OCI-LY7 (cell line): ENCODE data around the gene C16orf92. TPM values are rescaled to one million over a fixed set of nuclear protein-coding genes. Genes with fewer than 3 reads are reported as not detected.
A peak's percentile ranks its signal among the peaks of the same experiment; 100 is the strongest.

ENCODE experiments used
- BruUV-seq: library from RNA; stranded (reverse); fragments of 400-500 nt; replicated peaks from 2 replicates; lab custom pipeline; 2021; lab: Mats Ljungman, UMichigan
- CTCF ChIA-PET: fragments of 300-600 bp; sonication (Branson Sonifier 250); formaldehyde crosslinking; loops from one replicate; lab custom pipeline; 2022; ENCODE audit warnings: antibody characterized with exemption; ENCODE audit not compliant: unreplicated experiment; lab: Charles Lee
- POLR2A ChIA-PET: fragments of 300-600 bp; sonication (Branson Sonifier 250); formaldehyde crosslinking; loops from one replicate; lab custom pipeline; 2022; ENCODE audit warnings: antibody characterized with exemption; lab: Charles Lee
- DNase-seq: peaks from one replicate; pipeline ENCODE4 v3.0.0-alpha.2; 2015; ENCODE audit warnings: low spot score
- H2AFZ ChIP-seq: fragments of 200-600 bp; sonication (generic), shearing (Covaris generic); 2 replicates; pipeline ENCODE4 v1.6.1; 2014; ENCODE audit warnings: mild to moderate bottlenecking, antibody characterized with exemption, low read length, moderate library complexity
- H3K27ac ChIP-seq: fragments of 200-600 bp; sonication (generic); 2 replicates; pipeline ENCODE4 v1.5.1; 2014; ENCODE audit warnings: mixed run types, low read depth, mild to moderate bottlenecking, moderate library complexity, low read length, inconsistent platforms; ENCODE audit not compliant: poor library complexity, severe bottlenecking
- H3K36me3 ChIP-seq: fragments of 200-600 bp; sonication (generic); 2 replicates; pipeline ENCODE4 v1.6.1; 2014; ENCODE audit warnings: mild to moderate bottlenecking, antibody characterized with exemption, low read length, moderate library complexity, mixed read lengths; ENCODE audit not compliant: insufficient read depth
- H3K4me1 ChIP-seq: fragments of 200-600 bp; sonication (generic); 2 replicates; pipeline ENCODE4 v1.5.1; 2014; ENCODE audit warnings: mild to moderate bottlenecking, low read length; ENCODE audit not compliant: insufficient read depth, poor library complexity, severe bottlenecking
- H3K4me2 ChIP-seq: fragments of 200-600 bp; sonication (generic); 2 replicates; pipeline ENCODE4 v1.6.1; 2014; ENCODE audit warnings: mild to moderate bottlenecking, low read length
- H3K4me3 ChIP-seq: fragments of 200-600 bp; sonication (generic); 2 replicates; pipeline ENCODE4 v1.5.1; 2014; ENCODE audit warnings: mild to moderate bottlenecking, low read depth, low read length; ENCODE audit not compliant: poor library complexity, severe bottlenecking
- H3K79me2 ChIP-seq: fragments of 200-600 bp; sonication (generic); 2 replicates; pipeline ENCODE4 v1.6.1; 2016; ENCODE audit warnings: low read depth, mild to moderate bottlenecking, low read length, moderate library complexity, mixed read lengths; ENCODE audit not compliant: insufficient read depth
- H3K9me2 ChIP-seq: fragments of 200-600 bp; sonication (generic); 2 replicates; pipeline ENCODE4 v1.6.1; 2016; ENCODE audit warnings: mild to moderate bottlenecking, low read length, mixed read lengths; ENCODE audit not compliant: insufficient read depth
- H3K9me3 ChIP-seq: fragments of 200-600 bp; sonication (generic); 2 replicates; pipeline ENCODE4 v1.6.1; 2014; ENCODE audit warnings: mild to moderate bottlenecking, mixed run types, low read length, mixed read lengths
- H4K20me1 ChIP-seq: fragments of 200-600 bp; sonication (generic); 2 replicates; pipeline ENCODE4 v1.6.1; 2014; ENCODE audit warnings: mild to moderate bottlenecking, antibody characterized with exemption, low read length, moderate library complexity, mixed read lengths; ENCODE audit not compliant: insufficient read depth
- EZH2phosphoT487 ChIP-seq: fragments of 200-600 bp; sonication (generic); IDR thresholded peaks from 2 replicates; pipeline ENCODE4 v1.6.1; 2018; ENCODE audit warnings: low read depth, borderline replicate concordance, mild to moderate bottlenecking, mixed run types, antibody characterized with exemption, low read length, moderate library complexity, mixed read lengths
- intact Hi-C: fragments of 100-400 bp; cut with micrococcal nuclease; formaldehyde crosslinking; loops from one replicate; pipeline ENCODE4 v1.10.0; 2022; ENCODE audit not compliant: unreplicated experiment
- total RNA-seq, 2 experiments: library from RNA; depleted of rRNA in 1 of 2; stranded (reverse); fragments of >200 nt in 1 of 2; shearing (Covaris generic) in 1 of 2; gene quantifications; 2 replicates each; pipeline ENCODE4 v1.2.3, GENCODE V29; 2014 to 2022
- TF ChIP-seq, protein P1 (sequence below): fragments of 200-600 bp; sonication (generic); conservative IDR thresholded peaks from 2 replicates; pipeline ENCODE4 v1.5.1; 2014; ENCODE audit warnings: mild to moderate bottlenecking, antibody characterized with exemption, low read length, moderate library complexity, mixed read lengths

The C16orf92 gene
- total RNA-seq, 2 experiments from 2014 or later, result not detected

DNA sequence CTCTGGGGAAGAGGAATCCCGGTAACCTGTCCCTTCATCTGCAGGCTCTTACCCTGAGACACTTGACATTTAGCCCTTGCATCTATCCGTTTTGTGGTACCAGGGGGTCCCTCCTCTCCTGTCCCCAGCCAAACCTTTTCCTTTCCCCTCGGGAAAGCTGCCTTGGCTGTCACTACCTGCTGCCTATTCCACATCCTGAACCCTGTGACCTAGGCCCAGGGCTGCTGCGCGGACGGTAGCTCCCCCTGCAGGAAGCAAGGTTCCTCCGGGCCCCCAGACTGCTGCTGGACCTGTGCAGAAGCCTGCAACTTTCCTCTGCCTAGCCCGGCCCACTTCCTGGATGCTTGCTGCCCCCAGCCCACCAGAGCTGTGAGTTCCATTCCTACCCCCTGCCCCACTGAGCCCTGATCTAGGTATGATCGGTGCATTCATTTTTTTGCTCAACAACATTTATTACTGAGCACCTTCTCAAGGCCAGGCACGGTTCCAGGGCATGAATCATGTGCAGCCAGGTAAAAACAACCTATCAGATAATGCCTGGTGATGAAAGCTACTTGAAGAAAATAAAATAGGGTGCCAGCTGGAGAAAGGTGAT is 32.1 kb downstream of the C16orf92 start:
- no peaks in the 10 kb centered on the region for H3K36me3 ChIP-seq
- no peak for TF ChIP-seq EZH2phosphoT487
- TF ChIP-seq, protein P1, sequence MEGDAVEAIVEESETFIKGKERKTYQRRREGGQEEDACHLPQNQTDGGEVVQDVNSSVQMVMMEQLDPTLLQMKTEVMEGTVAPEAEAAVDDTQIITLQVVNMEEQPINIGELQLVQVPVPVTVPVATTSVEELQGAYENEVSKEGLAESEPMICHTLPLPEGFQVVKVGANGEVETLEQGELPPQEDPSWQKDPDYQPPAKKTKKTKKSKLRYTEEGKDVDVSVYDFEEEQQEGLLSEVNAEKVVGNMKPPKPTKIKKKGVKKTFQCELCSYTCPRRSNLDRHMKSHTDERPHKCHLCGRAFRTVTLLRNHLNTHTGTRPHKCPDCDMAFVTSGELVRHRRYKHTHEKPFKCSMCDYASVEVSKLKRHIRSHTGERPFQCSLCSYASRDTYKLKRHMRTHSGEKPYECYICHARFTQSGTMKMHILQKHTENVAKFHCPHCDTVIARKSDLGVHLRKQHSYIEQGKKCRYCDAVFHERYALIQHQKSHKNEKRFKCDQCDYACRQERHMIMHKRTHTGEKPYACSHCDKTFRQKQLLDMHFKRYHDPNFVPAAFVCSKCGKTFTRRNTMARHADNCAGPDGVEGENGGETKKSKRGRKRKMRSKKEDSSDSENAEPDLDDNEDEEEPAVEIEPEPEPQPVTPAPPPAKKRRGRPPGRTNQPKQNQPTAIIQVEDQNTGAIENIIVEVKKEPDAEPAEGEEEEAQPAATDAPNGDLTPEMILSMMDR, result peak; percentile 85
- no peaks in the 10 kb centered on the region for H3K9me2 ChIP-seq
- intact Hi-C loops, result no loop called here
- H4K20me1 ChIP-seq, result no peaks in the 10 kb centered on the region
- no peaks in the 10 kb centered on the region for H3K9me3 ChIP-seq
- peak; percentile 63 for DNase-seq
- H3K4me3 ChIP-seq, result no peak overlapping the region
- H3K4me1 ChIP-seq, result peaks cover 27% of the 10 kb centered on the region
- H2AFZ ChIP-seq, result no peak overlapping the region
- no peaks in the 10 kb centered on the region for H3K79me2 ChIP-seq
- BruUV-seq, result no TSS peak
- H3K4me2 ChIP-seq, result peak overlapping the region; percentile 23; the same call in 1 of the 2 replicates
- CTCF ChIA-PET, result interaction anchor here (0.5 to 1.6 kb wide), 3 partner anchors 9 to 285 kb away, joined by 3 to 4 read pairs (median 3); partner anchors contain the start of gene TBX6
- no peak overlapping the region for H3K27ac ChIP-seq
- POLR2A ChIA-PET, result interaction anchor here (0.6 to 1.0 kb wide), 3 partner anchors 9 to 82 kb away, joined by 3 to 10 read pairs (median 4); partner anchors contain the start of gene TAOK2

GRCh38 chr16:30060346-30060745 is 37.3 kb downstream of the C16orf92 start:
- Histone ChIP-seq H3K27ac (no peak overlapping the region), H2AFZ (no peak overlapping the region), H3K79me2 (peaks cover 7% of the 10 kb centered on the region; the same call in 1 of the 2 replicates), H3K9me3 (no peaks in the 10 kb centered on the region), H3K4me2 (no peak overlapping the region), H3K4me1 (peaks cover 11% of the 10 kb centered on the region), H3K36me3 (no peaks in the 10 kb centered on the region), H4K20me1 (no peaks in the 10 kb centered on the region), H3K4me3 (no peak overlapping the region), H3K9me2 (no peaks in the 10 kb centered on the region)
- no TSS peak for BruUV-seq
- intact Hi-C loops, result loop anchor here (10.0 kb wide), 1 partner anchor 294 kb away; the partner anchor contains the start of gene CD2BP2
- ChIA-PET CTCF (no interaction called here), POLR2A (no interaction called here)
- DNase-seq, result no peak
- TF ChIP-seq EZH2phosphoT487, result no peak
- TF ChIP-seq, protein P1, result no peak
